Aorta (tissue), 5 donors: ENCODE measurements around the gene CD207. TPM values are rescaled to one million over a fixed set of nuclear protein-coding genes. Genes with fewer than 3 reads are reported as not detected.

ENCODE experiments used
- ATAC-seq: fragments of 200-7000 bp; cut with Tn5 transposase; one replicate; pipeline ENCODE4 v1.9.1; 2022; ENCODE audit warnings: moderate library complexity; ENCODE audit not compliant: low FRiP score
- DNase-seq, 2 donors: peaks; one replicate each; pipeline ENCODE4 v3.0.0-alpha.2; 2020
- H3K27ac ChIP-seq, 2 donors: one replicate each; pipeline ENCODE4 v1.5.1; 2013; ENCODE audit warnings: low read length in 2 of 2, mild to moderate bottlenecking in 2 of 2, moderate library complexity in 2 of 2, control low read depth in 1 of 2, inconsistent platforms in 1 of 2, low read depth in 1 of 2
- H3K27me3 ChIP-seq, 2 donors: one replicate each; pipeline ENCODE4 v1.6.1; 2013; ENCODE audit warnings: control low read depth in 1 of 2, low read length in 1 of 2, mild to moderate bottlenecking in 1 of 2, moderate library complexity in 1 of 2; ENCODE audit not compliant: insufficient read depth in 2 of 2, control insufficient read depth in 1 of 2
- H3K36me3 ChIP-seq, 2 donors: one replicate each; pipeline ENCODE4 v1.6.1; 2013; ENCODE audit warnings: control low read depth in 1 of 2, low read length in 1 of 2, mild to moderate bottlenecking in 1 of 2; ENCODE audit not compliant: insufficient read depth in 2 of 2, control insufficient read depth in 1 of 2
- H3K4me1 ChIP-seq, 2 donors: one replicate each; pipeline ENCODE4 v1.6.1; 2013; ENCODE audit warnings: low read length in 2 of 2, control low read depth in 1 of 2, mild to moderate bottlenecking in 1 of 2, moderate library complexity in 1 of 2; ENCODE audit not compliant: insufficient read depth in 2 of 2, control insufficient read depth in 1 of 2
- H3K4me3 ChIP-seq, 2 donors: one replicate each; pipeline ENCODE4 v1.5.1; 2013; ENCODE audit warnings: low read length in 2 of 2, control low read depth in 1 of 2, mild to moderate bottlenecking in 1 of 2
- H3K9me3 ChIP-seq: one replicate; pipeline ENCODE4 v1.6.1; 2013; ENCODE audit warnings: mild to moderate bottlenecking, low read length; ENCODE audit not compliant: control insufficient read depth
- WGBS, 2 donors: extraction: QIAGEN DNeasy Blood & Tissue Kit; methylation state at CpG; one replicate each; pipeline ENCODE4 v1.1.7; 2013; 5-methylcytosine and 5-hydroxymethylcytosine counted together
- intact Hi-C, 2 donors: fragments of 100-400 bp; cut with DNase I; formaldehyde crosslinking; loops; one replicate each; pipeline versions ENCODE4 v1.14.2 to v1.15.0; 2022
- polyA plus RNA-seq, 2 donors: library from polyadenylated mRNA; stranded (reverse); fragments of 200-250 nt; gene quantifications; one replicate each; pipeline ENCODE4 v1.2.3, GENCODE V29; 2013
- total RNA-seq, 2 donors: library from RNA; stranded (reverse); fragmentation: NEBNext Ultra II Directional; extraction: Animal tissue kit (Norgen Biotek cat#: 25700); gene quantifications; one replicate each; pipeline ENCODE4 v1.2.1, GENCODE V29; 2021
- donor health status: healthy with polysubstance abuse.
- donor health status: Bipolar disorder and iron deficiency.
- donor health status: DM: no; HTN: no; CAD: no.
- donor health status: DM: no; HTN: no; CAD: no.
- donor health status: DM: yes; HTN: yes; CAD: no.

Gene CD207
- total and polyA plus RNA-seq, 4 donors: 0.78 TPM; not detected in 3

DNA sequence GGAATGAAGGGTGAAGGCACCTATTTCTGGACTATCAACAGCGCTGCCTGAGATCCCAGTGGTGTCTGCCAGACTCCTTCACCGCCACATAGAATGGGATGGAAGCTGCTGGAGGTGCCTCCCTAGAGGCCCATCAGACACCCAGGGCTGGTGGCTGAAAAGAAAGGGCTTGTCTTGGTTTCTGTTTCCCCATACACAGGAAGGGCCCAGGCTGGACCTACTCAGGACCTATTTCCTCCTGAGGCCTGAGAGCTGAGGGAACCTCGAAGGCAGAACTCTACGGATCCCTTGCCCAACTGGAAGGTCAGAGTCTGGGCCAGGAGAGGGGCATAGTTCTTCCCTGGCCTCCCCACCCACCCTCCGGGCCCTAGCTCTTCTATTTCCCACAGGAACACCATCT, 12.4 kb downstream of the CD207 start:
- no peaks in the 10 kb centered on the region for H3K27me3 ChIP-seq
- 80 to 93% methylated on average over 5 of the region's 5 CpGs for WGBS, 2 donors
- intact Hi-C loops: no loop called here
- H3K27ac ChIP-seq: no peak overlapping the region
- ATAC-seq: no peak
- DNase-seq: no peak
- no peak overlapping the region for H3K4me3 ChIP-seq
- H3K4me1 ChIP-seq: no peaks in the 10 kb centered on the region
- no peaks in the 10 kb centered on the region for H3K9me3 ChIP-seq
- no peaks in the 10 kb centered on the region for H3K36me3 ChIP-seq

DNA sequence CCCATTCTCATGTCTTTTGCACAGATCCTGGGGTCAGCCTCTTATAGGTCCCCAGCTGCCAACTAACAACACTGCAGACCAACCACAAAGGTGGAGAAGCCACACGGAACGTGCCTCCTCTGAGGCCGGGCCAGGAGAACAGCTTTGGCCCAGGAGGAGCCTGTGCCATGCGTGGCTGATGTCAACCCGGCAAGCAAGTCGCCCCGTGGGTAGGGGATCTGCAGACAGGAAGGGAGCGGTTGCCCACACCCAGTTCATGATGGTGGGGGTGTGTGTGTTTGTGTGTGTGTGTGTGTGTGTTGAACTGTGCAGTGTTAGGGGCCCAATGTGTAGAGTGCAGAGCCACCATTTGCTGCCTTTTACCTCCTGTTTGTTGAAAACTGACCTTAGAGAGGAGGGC, 12.8 kb downstream of the CD207 start:
- no peak overlapping the region for H3K27ac ChIP-seq
- no peaks in the 10 kb centered on the region for H3K9me3 ChIP-seq
- no peaks in the 10 kb centered on the region for H3K36me3 ChIP-seq
- DNase-seq: no peak
- ATAC-seq: no peak
- no peaks in the 10 kb centered on the region for H3K4me1 ChIP-seq
- no peaks in the 10 kb centered on the region for H3K27me3 ChIP-seq
- 75 to 92% methylated on average over 8 of the region's 8 CpGs for WGBS, 2 donors
- intact Hi-C loops: no loop called here
- H3K4me3 ChIP-seq: no peak overlapping the region

DNA sequence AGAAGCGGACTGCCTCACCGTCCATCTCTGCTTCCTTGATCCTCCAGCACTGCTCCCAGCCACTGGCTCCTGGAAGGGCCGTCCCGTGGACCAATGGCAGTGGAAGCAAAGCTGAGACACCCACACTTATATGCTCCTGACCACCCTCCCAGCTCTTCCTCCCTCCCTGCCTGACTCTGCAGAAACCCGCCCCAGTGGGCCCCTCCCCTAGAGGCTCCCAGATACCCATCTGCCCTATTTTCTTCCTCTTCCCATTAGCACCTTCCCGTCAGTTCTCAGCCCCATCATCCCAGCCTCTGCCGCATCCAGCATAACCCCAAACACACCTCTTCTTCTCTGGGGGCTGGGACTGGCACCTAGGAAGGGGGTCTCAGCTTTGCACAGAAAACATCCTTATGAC, 15.1 kb downstream of the CD207 start, which contains the start of gene CLEC4F:
TSS of gene CLEC4F (minus strand) at position 101 of the 400 bp plus-strand sequence. CDS start at position 25, 76 bp downstream.
- Histone ChIP-seq H3K4me3 (no peak within 1 kb of the TSS), H3K4me1 (no peaks in the 10 kb centered on the region), H3K9me3 (no peaks in the 10 kb centered on the region), H3K27me3 (no peaks in the 10 kb centered on the region), H3K36me3 (no peaks in the 10 kb centered on the region), H3K27ac (no peak within 1 kb of the TSS)
- no peak for ATAC-seq
- intact Hi-C loops: no loop called here
- no peak for DNase-seq
- 62 to 70% methylated on average over 7 of the region's 7 CpGs for WGBS, 2 donors

DNA sequence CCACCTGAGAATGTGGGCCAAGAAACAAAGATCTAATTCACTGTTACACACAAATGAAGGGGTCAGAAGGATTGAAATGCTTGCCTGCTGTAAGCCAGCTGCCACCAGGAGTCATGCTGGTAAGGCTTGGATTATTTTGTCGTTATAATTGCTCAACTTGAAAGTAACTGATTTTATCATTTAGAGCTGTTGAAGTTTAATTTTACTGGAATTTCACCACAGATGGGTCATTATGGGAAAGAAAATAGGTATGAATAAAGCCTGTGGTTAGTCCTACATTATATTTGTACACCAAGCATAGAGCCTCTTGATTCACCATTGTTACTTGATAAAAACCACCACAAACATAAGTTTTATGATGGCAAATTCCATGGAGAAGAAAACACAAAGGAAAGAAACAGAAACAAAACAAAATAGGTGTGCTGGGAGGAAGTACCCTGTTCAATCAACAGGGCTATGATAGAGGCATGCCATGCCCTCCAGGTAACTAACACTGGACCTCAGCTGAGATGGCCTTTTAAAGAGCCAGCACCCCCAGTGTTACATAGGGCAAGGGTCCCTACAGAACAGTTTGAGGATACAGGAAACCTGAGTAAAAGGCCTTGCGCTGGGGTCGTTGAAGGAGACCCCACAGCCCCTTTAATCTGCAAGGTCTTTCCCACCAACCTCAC, 18.2 kb downstream of the CD207 start:
- Histone ChIP-seq H3K4me1 (no peaks in the 10 kb centered on the region), H3K36me3 (no peaks in the 10 kb centered on the region), H3K27me3 (peaks cover 0 to 2% of the 10 kb centered on the region in 2 donors), H3K27ac (no peak overlapping the region), H3K4me3 (no peak overlapping the region), H3K9me3 (no peaks in the 10 kb centered on the region)
- 85 to 93% methylated on average over 3 of the region's 3 CpGs for WGBS, 2 donors
- ATAC-seq: no peak
- no peak for DNase-seq
- intact Hi-C loops: no loop called here

DNA sequence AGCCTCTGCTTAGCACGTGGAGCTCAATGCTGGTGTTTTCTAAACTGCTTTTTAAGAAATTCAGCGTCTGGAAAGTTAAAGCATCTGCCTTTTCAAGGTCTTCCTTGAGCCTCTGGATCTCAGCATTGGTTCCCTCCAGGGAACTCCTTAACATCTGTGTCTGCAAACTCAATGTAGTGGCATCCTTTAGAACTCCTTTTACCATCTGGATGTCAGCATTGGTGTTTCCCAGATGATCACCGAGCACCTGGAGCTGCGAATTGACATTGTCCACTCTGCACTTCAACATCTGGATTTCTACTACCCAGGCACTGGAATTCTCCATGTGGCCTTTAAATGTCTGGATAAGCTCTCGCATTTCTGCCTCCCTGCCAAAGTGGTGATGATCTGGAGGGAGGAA, 18.9 kb downstream of the CD207 start:
- no peak for ATAC-seq
- intact Hi-C loops: no loop called here

DNA sequence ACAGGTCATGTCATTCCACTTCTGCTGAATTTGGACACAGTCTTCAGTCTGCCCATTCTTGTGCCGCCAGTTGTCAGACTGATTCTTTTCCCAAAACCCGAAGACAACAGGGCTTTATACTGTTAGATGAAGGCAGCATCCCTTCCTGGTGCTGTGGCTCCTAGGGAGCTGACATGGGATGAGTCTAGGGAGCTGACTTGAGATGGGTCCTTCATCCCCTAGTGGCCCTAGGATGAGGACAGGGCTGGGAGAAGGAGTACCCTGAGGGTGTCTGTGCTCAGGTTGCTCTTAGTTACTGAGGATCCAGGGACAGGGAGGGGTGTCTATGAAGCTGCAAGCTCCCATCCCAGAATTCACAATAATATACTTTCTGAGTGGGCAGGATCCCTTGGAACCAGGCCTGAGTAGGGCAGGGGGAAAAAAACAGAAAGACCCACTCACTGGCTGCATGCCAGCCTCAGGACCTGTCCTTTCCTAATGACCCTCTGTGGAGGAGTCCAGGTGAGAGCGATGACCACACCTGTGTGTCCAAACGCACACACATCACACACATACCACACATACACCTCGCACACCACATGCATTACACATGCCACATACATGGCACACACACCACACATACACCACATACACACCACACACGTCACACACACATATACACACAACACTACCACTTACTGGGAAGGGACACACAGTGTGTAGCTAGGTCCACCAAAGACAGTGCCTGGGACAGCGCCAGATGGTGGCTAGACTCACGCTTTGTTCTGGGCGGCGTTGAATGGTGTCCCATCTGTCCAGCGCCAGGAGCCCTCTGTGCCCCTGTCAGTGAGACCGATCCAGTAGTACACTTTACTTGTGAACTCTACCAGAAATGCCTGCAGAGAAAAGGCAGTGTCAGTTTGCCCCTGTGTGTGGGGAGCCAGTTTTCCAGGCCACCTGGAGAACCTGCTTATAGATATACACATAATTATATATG, 26.3 kb downstream of the CD207 start:
- intact Hi-C loops: no loop called here
- Histone ChIP-seq H3K4me3 (no peak overlapping the region), H3K27me3 (no peaks in the 10 kb centered on the region), H3K36me3 (no peaks in the 10 kb centered on the region), H3K4me1 (no peaks in the 10 kb centered on the region), H3K9me3 (no peaks in the 10 kb centered on the region), H3K27ac (no peak overlapping the region)
- no peak for DNase-seq
- 85 to 89% methylated on average over 12 of the region's 12 CpGs for WGBS, 2 donors
- ATAC-seq: no peak

More for the DNA sequence above, 18.9 kb downstream of the CD207 start:
- DNase-seq: no peak
- no peaks in the 10 kb centered on the region for H3K4me1 ChIP-seq
- no peak overlapping the region for H3K27ac ChIP-seq
- H3K36me3 ChIP-seq: no peaks in the 10 kb centered on the region
- no peaks in the 10 kb centered on the region for H3K9me3 ChIP-seq
- no peak overlapping the region for H3K4me3 ChIP-seq
- 65 to 69% methylated on average over 5 of the region's 5 CpGs for WGBS, 2 donors
- peaks cover 0 to 2% of the 10 kb centered on the region in 2 donors for H3K27me3 ChIP-seq

DNA sequence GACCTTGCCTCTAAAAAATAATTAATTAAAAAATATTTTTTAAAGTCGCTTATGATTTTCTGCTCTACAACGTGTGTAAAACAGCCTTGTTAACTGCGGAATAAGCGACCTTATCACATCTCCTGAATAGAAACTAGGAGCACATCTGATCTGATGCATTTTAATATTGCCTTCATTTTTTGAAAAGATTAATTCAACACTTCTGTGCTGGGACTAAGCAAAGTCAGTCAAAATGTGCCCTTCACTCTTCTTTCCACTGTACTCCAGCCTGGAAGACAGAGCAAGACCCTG, 27.8 kb downstream of the CD207 start:
- ATAC-seq: no peak
- intact Hi-C loops: no loop called here
- Histone ChIP-seq H3K27me3 (no peaks in the 10 kb centered on the region), H3K9me3 (no peaks in the 10 kb centered on the region), H3K27ac (no peak overlapping the region), H3K4me3 (no peak overlapping the region), H3K36me3 (no peaks in the 10 kb centered on the region), H3K4me1 (no peaks in the 10 kb centered on the region)
- DNase-seq: no peak
- WGBS, 2 donors: 88 to 90% methylated on average over 4 of the region's 4 CpGs

DNA sequence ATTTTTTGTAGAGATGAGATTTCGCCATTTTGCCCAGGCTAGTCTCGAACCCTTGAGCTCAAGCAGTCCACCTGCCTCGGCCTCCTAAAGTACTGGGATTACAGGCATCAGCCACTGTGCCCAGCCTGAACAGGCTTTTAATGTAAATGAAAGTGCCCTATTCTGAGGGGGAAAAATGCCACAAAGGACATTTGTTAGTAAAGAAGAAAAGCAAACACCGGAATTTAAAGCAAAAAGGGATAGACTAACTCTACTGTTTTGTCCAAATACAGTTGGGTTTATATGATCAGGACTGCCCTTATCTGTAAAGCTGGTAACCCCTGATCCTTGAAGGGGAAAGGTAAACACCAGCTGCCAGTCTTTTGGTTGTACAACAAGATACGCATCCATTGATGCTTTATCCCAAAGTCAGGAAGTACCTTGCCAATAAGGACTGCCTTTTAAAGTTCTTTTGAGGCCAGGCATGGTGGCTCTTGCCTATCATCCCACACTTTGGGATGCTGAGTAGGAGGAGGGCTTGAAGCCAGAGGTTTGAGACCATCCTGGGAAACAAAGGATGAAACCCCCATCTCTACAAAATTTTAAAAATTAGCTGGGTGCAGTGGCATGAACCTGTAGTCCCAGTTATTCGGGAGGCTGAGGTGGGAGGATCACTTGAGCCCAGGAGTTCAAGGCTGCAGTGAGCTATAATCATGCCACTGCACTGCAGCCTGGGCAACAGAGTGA, 28.4 kb downstream of the CD207 start:
- WGBS, 2 donors: 86 to 89% methylated on average over 6 of the region's 6 CpGs
- Histone ChIP-seq H3K36me3 (no peaks in the 10 kb centered on the region), H3K27me3 (no peaks in the 10 kb centered on the region), H3K9me3 (no peaks in the 10 kb centered on the region), H3K4me1 (no peaks in the 10 kb centered on the region), H3K4me3 (no peak overlapping the region), H3K27ac (no peak overlapping the region)
- ATAC-seq (no peak), DNase-seq (no peak)
- intact Hi-C loops: no loop called here
